Ovary (tissue), 3 donors: Measurements from ENCODE around the gene POU2F3.

Experiments used
- CTCF ChIP-seq, 3 donors: fragments of 450-650 bp in 2 of 3; fragments of 200-600 bp in 1 of 3; IDR thresholded peaks; one replicate each; pipeline versions ENCODE4 v1.5.1 to v1.8.0; 2016 to 2022; ENCODE audit warnings: antibody characterized with exemption in 3 of 3, mild to moderate bottlenecking in 1 of 3
- EP300 ChIP-seq: sonication (generic); formaldehyde crosslinking; IDR thresholded peaks from one replicate; pipeline ENCODE4 v1.6.1; 2017; ENCODE audit warnings: antibody characterized with exemption
- POLR2A ChIP-seq: fragments of 450-650 bp; IDR thresholded peaks from one replicate; pipeline ENCODE4 v1.6.1; 2017; ENCODE audit warnings: antibody characterized with exemption, mild to moderate bottlenecking, moderate library complexity
- donor health status: DM: no; HTN: no; CAD: no.

GRCh38 chr11:120308081-120308480, 68.1 kb downstream of the POU2F3 start:
- no peak for TF ChIP-seq CTCF (IDR thresholded peaks at IDR 0.05)
- TF ChIP-seq POLR2A: no peak
- TF ChIP-seq EP300: no peak
